DMS 273 treated with DMSO at 0.1 percent for 48 hours (cell line): Measurements from ENCODE around the gene ZNF438.
A peak's percentile ranks its signal among the peaks of the same experiment; 100 is the strongest.

Source experiments
- DNase-seq: peaks from one replicate; lab custom pipeline; 2025; lab: John Stamatoyannopoulos, UW

Gene ZNF438

DNA sequence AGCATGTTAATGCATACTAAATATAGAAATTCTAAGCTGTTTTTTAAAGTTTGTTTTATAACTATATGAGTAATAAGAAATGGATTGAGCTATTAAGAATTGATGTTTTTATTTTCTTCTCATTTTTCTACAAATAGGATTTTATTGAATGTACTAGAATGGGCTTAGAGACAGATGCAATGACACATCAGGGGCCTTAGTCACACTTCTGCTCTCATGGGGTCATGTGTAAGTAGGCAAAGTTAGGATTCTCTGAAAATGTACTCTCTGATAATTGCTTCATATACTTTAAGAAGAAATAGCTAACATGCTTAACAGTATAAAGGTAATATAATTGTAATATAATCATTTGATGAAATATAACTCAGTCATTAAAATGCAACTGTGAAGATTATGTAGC is 154.6 kb downstream of the ZNF438 start:
- DNase-seq: no peak

DNA sequence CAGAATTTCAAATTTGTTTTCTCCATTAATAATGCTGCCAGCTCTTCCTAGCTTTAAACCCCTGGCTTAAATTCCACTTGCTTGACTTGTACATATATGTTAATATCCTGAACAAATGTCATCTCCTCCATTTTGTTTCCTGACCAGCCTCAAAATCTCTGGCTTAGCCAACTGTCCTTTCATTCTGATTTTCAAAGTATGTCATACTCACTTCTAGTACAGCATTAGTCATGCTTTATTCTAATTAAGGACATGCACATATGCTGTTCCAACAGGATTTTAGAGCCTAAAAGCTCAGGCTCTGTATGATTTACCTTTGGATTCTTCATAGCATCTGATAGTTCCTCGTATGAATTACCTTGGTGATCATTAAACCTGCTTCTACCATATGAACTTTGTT is 158.3 kb downstream of the ZNF438 start:
- no peak for DNase-seq

DNA sequence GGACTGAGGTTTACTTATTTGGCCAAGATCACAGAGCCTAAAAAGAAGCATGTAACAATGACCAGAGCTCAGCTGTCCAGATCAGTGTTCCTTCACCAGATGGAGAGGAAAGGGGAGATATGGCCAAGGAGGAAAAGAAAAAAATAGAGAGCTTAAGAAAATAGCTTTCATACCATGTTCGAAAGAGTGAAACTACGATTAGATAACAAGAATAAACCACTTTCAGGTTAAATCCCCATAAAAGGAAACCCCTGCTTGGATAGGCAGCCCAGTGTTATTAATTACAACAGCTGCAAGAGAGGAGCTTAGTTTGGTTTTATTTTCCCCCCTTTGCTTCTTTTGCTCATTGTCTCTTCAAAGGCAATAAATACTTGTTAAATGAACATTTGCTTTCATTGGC is 160.8 kb downstream of the ZNF438 start:
- DNase-seq: no peak

DNA sequence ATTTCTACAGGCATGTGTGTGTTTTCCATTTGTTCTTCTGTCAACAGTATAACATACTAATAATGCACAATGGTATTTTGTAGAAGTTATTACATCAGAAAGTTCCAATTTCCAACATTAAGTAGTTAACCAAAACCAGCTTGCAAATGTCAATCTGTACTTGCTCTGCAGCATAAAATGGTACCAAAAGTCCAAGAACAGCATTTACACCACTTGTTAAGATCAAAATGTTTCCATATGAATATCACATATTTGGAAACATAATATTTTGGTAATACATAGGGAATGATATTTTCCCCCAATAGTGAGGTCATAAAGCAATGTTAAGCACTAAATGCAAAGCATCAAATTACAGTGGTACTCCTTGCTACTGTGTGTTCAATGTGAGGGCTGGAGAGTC is 162.1 kb downstream of the ZNF438 start:
- no peak for DNase-seq

DNA sequence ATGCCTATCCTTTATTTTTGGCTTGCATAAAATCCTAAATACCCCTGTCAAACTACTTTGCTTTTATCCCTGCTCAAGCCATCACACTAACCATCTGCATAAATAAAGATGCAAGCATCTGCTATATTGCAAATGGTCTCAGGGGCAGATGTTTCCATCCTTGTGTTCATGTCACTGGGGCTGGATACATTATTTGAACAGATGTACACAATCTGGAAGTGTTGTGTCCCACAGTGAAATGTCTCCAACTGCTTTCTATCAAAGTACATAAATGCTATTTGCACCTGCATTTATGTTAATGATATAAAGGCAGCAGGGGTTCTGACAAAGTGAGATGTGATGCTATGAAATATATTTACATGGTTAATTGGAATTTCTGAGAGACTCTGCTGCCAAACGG is 163.1 kb downstream of the ZNF438 start:
- DNase-seq: peak; percentile 87

DNA sequence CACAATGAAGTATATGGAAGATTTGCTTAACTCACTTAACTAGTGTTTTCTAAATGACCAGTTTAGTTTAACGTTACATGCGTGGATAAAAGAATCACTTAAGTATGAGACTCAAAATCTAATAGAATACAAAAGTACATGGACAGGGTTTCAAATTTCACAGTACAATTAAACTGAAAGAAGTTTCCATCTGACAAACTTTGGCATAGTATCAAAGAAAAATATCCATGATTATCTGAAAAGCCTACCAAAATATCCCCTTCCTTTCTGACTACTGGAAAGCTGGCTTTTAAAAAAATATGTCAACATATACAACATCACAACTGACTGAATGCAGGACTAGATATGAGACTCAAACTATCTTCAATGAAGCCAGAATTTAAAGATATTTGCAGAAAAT is 164.8 kb downstream of the ZNF438 start:
- DNase-seq: no peak

DNA sequence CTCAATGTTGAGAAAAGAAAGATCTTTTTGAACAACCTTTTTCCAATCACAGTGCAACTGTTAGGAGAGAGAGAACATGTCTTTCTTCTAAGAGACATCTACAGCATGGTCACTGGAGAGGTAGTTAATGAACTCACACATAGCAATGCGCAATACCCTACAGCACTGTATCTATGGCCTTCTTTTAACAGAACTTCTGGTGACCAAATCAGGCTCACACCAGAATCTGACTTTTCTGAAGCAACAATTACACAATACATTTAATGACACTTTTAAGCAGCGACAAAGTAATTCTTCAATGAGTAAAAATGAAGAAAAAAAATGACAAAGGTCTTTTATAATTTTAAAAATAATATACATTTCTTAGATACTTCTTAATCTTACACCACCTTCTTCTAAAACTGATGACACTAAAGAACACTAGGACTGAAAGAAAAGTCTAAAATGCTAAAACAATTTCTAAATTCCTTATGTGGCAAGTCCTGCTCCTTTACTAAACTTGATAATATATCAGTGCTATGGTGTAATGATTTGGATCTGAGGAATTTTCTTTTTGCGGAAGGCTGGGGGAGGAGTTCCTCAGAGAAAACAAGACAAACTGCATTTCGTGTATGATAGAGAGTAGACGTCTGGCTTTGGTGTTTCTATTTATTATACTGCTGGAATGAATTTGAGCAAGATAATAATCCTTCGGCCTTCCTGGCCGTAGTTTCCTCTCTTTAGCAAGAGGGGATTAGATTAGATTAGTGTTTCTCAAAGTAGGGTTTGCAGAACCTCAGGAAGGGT is 166.3 kb downstream of the ZNF438 start:
- DNase-seq: no peak

DNA sequence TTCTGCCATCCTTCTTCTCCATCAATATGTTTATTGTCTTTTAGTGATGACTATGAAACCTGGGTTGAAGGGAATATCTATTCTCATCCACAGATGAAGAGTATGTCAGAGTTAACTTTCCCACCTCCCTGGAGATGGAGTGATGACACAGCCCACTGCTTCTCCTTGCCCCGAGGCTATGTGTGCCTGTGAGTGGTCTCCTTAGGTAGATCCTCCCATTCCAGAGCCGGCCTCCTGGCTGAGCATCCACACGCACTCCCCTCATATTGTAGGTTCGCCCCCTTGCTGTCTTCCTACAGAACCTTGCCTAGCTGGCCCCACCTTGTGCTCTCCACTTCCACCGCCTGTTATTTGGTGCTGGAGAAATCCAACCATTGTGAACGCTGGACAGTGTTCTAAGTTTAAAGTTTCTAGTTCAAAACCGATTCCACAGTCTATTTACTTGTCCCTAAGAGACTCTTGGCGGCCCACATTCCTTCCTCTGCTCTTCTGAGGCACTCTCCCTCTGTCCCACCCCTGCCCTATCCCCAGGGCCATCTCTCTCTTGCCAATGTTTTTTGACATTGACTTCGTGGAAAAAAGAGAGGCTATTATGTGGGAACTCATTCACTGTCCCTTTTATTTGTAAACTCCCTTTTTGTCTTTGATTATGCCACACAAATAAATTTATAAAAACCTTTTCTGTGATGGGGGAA is 168.0 kb downstream of the ZNF438 start:
- DNase-seq: no peak

DNA sequence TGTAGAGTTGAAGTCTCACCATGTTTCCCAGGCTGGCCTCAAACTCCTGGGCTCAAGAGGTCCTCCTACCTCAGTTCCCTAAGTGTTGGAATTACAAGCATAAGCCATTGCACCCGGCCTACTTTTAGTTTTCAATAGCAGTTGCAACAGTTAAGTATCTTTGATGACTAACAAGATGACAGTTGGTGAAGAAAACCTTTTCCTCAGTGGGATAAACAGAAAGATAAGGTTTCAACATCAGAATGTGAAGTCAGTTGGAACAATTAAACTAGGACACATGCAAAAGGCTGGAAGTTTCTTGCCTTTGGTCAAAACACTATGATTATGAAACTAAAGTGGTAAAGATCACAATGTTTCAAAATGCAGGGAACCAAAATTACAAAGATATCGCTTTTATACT is 169.2 kb downstream of the ZNF438 start:
- peak; percentile 9 for DNase-seq

DNA sequence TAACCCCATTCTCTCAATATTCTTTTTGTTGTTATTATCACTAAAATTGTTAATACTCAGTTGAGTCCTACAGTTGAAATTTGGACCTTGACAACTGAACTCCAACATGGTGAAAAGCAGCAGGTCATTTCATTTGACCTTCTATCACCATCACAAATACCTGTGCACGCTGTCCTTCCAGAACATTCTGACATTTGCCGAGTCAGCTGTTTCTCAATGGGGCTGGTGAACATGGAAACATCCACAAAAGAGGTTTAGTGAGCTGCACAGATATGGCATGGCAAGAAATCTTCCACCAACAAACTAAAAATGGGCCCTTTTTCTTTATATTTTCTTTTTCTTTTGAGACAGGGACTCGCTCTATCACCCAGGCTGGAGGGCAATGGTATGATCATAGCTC is 169.7 kb downstream of the ZNF438 start:
- no peak for DNase-seq

DNA sequence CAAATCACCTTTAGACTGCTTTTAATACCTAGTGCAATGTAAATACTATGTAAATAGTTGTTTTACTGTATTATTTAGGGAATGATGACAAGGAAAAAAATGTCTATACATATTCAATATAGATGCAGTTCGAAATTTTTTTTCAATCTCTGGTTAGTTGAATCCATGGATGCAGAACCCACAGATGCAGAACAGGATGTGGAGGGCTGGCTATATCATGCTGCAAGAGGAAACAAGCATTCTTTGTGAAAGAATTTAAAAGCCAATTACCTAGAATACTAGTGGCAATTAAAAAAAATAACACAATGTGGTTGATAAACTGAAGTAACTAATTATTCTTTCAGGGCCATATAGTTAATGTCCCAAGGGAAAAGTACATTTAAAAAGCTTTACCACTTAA is 170.4 kb downstream of the ZNF438 start:
- no peak for DNase-seq

DNA sequence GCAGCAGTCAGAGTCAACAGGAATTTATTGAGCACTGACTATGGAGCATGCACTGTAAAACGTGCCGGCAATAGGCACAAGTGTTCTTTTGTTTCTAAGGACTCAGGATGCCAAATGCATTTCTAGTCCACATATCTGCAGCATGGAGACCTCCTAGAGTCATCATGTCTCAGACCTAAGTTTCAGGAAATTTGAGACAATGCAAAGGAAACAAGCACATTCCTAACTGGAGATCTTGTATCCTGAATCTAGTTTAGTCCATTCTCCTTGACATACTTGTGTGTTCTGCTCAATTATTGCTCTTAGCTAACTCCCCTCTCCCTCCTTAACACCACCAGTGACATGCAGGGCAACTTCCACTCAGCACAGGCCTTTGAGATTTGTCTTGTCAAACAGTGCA is 173.2 kb downstream of the ZNF438 start:
- no peak for DNase-seq

DNA sequence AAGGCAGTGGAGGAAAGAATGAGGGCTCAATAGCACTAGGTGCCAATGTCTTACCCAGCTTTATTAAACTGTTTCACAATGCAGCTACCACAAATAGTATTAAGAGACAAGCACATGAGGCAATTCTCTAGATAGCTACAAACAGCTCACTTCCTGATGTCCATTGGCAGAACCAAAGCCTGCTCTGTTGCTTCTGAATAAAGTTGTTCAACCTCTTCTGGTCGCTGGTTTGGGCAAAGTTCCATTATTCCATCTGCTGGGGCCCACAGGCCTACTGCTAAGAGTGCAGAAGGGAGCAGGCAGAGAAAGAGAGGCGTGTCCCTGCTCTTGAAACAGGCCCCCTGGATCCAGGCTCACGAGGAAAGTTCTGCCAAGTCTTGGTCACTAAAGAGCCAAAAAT is 173.9 kb downstream of the ZNF438 start:
- DNase-seq: peak; percentile 5

DNA sequence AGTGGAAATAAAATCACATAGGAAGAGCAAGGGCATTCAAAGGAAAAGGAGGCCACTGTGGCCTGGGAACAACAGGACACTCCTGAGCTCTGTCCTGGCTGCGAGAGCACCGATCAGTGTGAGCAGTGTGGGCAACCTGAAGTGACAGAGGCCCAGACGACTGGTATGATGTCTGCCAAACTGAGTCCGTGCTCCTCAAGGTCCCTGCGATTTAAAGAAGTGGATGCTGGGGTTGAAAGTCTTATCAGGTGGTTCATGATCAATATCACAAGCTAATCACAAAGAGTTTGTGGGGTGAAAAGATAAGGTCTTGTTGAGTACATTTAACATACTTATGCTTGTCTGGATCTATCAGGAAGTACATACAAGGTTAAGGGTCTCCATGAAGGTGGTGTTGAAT is 176.5 kb downstream of the ZNF438 start:
- no peak for DNase-seq

DNA sequence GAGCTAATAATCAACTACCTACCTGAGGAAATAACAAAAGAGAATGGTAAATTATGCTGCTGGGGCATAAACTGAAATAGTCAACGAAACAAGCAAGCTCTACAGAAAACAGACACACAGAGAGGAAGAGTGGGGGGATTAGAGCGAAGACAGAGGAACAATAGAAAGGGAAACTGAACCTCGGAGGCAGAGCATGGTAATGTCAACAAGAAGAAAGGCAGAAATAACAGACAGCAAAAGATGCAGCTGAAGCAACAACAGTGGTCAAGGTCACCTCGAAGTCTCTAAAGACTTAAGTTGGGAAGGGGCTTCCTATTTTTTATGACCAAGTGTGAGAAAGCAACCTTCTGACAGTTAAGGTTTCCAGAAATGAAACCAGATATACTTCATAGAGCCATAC is 177.0 kb downstream of the ZNF438 start:
- DNase-seq: no peak

DNA sequence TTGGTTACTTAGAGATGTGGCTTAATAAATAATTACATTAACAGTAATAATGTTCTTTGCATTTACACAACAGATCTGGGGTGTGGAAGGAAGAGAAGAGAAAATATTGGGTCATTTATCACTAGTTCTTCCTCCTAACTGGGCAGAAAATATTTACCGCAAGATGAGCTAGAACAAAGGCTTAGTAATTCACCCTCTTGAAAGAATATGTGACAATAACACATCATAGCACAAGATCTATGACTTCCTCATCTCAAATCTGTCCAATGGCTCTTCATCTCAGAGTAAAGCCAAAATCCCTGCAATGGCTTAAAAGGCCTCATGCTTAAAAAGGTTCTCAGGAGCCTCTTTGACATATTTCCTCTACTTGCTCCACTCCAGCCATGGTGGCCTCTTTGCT is 178.6 kb downstream of the ZNF438 start:
- no peak for DNase-seq

DNA sequence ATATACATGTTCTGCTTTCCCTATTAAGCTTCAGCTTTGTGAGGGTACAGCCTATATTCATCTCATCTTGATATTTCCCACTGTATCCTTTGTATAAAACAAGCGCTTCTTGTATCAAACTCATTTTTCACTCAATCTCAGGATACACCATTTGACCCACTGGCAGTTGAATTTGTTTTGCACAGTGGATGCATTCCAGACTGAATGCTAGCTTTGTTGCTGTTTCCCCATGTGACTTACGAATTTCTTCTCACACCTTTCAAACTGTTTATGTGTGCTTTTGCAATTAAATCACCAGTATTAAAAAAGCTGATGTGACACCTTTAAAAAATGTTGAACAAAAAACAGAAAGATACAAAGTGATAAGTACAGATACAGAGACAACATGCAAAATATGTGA is 180.9 kb downstream of the ZNF438 start:
- no peak for DNase-seq

DNA sequence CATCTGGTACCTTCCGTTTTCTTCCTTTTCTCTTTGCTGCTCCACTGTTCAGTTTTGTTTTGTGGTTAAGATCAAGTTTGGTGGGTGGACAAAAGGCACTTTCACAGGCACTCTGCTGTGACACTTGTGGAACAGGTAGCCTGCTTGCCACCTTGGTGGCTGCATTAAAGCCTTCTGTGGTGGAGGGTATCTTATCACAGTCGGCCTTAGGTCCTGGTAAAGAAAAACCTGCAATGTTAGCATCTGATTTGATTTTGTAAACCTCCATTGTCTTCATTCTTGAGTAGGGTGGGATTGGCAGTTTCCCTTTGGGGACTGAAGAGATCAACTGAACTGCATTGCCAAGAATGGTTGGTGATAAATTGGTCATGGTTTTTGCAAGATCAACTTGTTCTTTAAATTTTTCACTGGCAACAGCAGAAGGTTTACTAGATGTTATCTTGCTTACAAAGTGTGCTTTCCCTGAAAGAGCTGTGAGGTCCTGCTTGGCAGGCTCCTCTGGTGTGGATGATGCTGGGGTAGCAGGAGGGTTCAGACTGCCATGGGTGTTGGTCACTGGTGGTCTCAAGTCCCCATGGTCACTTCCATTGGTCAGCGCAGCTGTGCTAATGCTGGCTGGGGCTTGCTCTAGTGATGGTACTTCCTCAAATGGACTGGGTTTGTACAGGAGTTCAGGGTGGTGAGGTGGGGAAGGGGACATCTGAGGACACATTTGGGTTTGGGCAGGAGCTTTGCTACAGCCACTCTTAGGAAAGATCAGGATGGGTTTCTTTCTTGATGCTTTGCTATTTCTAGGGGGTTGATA is 182.2 kb downstream of the ZNF438 start:
- DNase-seq: no peak

DNA sequence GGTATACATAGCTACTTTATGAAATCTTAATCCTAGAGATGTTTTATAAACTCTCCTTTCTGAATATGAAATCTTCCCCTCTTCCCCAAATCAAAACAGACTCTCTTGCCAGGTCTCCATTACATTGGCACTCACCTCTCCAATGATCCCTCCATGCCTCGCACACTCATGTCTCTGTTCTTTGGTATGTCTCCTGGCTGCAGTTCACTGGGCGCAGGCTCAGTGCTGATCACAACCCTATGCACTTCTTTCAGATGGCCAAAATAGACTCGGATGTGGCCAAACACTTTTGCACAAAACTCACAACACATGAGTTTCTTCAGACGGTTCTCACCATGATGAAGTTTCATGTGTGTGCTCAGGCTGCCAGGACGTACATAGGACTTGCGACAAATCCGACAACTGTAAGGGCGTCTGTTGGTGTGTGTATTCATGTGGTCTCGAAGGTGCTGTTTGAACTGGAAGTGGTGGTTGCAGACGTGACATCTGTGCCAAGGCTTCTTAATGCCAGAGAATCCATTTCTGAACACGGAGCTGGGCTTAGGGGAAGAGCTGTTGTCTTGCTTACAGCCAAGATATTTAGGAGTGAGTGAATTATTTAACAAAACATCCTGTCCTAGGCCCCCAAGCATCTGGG is 183.2 kb downstream of the ZNF438 start:
- no peak for DNase-seq

DNA sequence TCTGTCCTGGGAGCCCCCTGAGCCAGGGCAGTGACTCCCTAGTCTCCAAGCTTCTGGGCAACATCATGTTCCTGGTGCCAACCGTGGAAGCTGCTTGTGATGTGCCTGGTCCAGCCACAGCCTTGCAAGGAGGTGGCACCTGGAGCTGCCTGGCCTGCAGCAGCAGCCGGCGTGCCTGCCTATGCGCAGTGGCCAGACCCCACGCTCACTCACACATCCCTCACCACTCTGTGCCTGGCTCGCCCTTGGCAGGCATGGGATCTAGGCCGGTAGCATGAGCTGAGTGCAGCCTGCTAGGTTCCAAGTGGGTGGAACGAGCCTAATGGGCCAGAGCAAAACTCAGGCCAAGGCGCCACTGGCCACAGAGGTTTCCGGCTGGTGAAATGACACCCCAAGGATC is 184.0 kb downstream of the ZNF438 start:
- no peak for DNase-seq

DNA sequence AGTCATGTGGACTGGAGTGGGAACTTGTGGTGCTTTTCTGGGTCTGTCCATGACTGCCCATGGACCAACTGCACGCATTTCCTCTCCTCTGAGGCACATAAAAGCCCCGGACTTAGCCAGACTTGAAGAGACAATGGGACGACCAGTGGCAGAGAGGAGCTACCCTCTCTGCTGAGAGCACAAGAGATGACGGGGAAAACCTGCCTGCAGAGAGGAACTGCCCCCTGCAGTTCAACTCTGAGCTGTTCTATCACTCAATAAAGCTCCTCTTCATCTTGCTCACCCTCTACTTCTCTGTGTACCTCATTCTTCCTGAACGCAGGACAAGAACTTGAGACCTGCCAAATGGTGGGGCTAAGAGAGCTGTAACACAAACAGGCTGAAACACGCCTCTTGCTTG is 184.5 kb downstream of the ZNF438 start:
- DNase-seq: no peak

DNA sequence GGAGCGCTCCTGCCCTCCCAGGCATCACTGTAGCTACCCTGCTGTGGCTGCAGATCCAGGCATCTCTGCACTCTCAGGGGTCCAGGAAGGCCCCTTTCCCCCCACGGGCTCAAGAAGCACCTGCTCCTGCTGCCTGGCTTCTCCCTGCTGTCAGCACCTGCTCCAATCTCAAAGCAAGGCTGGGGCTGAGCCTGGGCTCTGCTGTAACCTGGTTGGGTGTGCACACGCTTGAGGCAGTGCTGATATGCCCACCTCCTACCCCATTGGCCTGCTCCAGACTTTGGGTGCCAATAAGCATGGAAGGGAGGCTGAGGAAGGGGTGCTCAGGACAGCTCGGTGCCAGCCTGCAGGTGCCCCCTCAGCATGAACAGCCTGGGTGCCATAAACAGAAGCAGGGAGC is 185.0 kb downstream of the ZNF438 start:
- no peak for DNase-seq

DNA sequence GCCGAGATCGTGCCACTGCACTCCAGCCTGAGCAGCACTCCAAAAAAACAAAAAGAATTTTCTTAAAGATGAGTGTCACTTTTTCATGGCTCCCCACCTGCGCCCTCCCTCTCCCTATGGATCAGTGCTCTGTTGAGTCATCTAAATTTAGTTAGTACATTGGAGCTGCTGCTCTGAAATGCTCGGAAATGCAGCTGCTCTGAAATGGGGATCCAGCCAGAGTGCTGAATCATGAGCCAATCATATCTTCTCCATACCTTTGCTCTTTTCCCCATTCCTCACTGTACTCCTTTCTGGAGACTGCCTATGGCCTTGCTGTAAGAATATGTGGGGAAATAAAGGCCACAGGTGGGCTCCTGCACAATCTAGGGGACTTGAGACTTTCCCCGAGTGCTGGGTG is 188.8 kb downstream of the ZNF438 start:
- DNase-seq: no peak
